H9 (cell line): ENCODE results near the gene TFF2. TPM values are rescaled to one million over a fixed set of nuclear protein-coding genes. Genes with fewer than 3 reads are reported as not detected.

Experiments
- DNase-seq: peaks from one replicate; pipeline ENCODE4 v3.0.0-alpha.2; 2017
- H2AFZ ChIP-seq: one replicate; pipeline ENCODE4 v1.6.1; 2013; ENCODE audit warnings: mild to moderate bottlenecking, low read length, control low read depth, moderate library complexity
- H2AK5ac ChIP-seq: 2 replicates; pipeline ENCODE4 v1.6.1; 2013; ENCODE audit warnings: low read length, control low read depth, mixed read lengths; ENCODE audit not compliant: insufficient read length
- H2BK120ac ChIP-seq: one replicate; pipeline ENCODE4 v1.6.1; 2013; ENCODE audit warnings: low read depth, mild to moderate bottlenecking, low read length, control low read depth, inconsistent platforms; ENCODE audit not compliant: poor library complexity, severe bottlenecking
- H2BK12ac ChIP-seq: 2 replicates; pipeline ENCODE4 v1.6.1; 2013; ENCODE audit warnings: low read length, control low read depth, mixed read lengths, low read depth; ENCODE audit not compliant: insufficient read length
- H2BK15ac ChIP-seq: 2 replicates; pipeline ENCODE4 v1.6.1; 2013; ENCODE audit warnings: low read depth, low read length, control low read depth
- H2BK20ac ChIP-seq: one replicate; pipeline ENCODE4 v1.6.1; 2013; ENCODE audit warnings: low read depth, mild to moderate bottlenecking, low read length, control low read depth, inconsistent platforms; ENCODE audit not compliant: poor library complexity, severe bottlenecking
- H2BK5ac ChIP-seq: 2 replicates; pipeline ENCODE4 v1.6.1; 2013; ENCODE audit warnings: low read length, control low read depth, mixed read lengths; ENCODE audit not compliant: insufficient read length
- H3K14ac ChIP-seq: 2 replicates; pipeline ENCODE4 v1.6.1; 2013; ENCODE audit warnings: low read length, control low read depth; ENCODE audit not compliant: insufficient read depth
- H3K18ac ChIP-seq: 2 replicates; pipeline ENCODE4 v1.6.1; 2013; ENCODE audit warnings: low read depth, mild to moderate bottlenecking, mixed read lengths, low read length, control low read depth; ENCODE audit not compliant: insufficient read length
- H3K23ac ChIP-seq: 2 replicates; pipeline ENCODE4 v1.6.1; 2013; ENCODE audit warnings: low read length, control low read depth, mixed read lengths, low read depth; ENCODE audit not compliant: insufficient read length
- H3K23me2 ChIP-seq: 2 replicates; pipeline ENCODE4 v1.6.1; 2013; ENCODE audit warnings: low read depth, mild to moderate bottlenecking, mixed read lengths, low read length, control low read depth; ENCODE audit not compliant: insufficient read length, poor library complexity, severe bottlenecking
- H3K27ac ChIP-seq: 2 replicates; pipeline ENCODE4 v1.5.1; 2013; ENCODE audit warnings: low read length, control low read depth, mixed read lengths, low read depth; ENCODE audit not compliant: insufficient read length
- H3K27me3 ChIP-seq: 2 replicates; pipeline ENCODE4 v1.6.1; 2013; ENCODE audit warnings: low read length, control low read depth, inconsistent platforms; ENCODE audit not compliant: insufficient read depth
- H3K4ac ChIP-seq: 2 replicates; pipeline ENCODE4 v1.6.1; 2013; ENCODE audit warnings: low read depth, mild to moderate bottlenecking, control low read depth, inconsistent platforms, low read length, moderate library complexity
- H3K4me1 ChIP-seq: 2 replicates; pipeline ENCODE4 v1.6.1; 2013; ENCODE audit warnings: low read length, control low read depth, inconsistent platforms; ENCODE audit not compliant: insufficient read depth
- H3K4me2 ChIP-seq: 2 replicates; pipeline ENCODE4 v1.6.1; 2013; ENCODE audit warnings: low read length, control low read depth, mixed read lengths; ENCODE audit not compliant: insufficient read length, insufficient read depth
- H3K56ac ChIP-seq: 2 replicates; pipeline ENCODE4 v1.6.1; 2013; ENCODE audit warnings: low read depth, mild to moderate bottlenecking, mixed read lengths, low read length, control low read depth; ENCODE audit not compliant: insufficient read length
- H3K79me1 ChIP-seq: 2 replicates; pipeline ENCODE4 v1.6.1; 2013; ENCODE audit warnings: low read depth, mild to moderate bottlenecking, moderate library complexity, low read length, control low read depth, inconsistent platforms; ENCODE audit not compliant: insufficient read depth, poor library complexity, severe bottlenecking
- H3K79me2 ChIP-seq: 2 replicates; pipeline ENCODE4 v1.6.1; 2013; ENCODE audit warnings: low read length, control low read depth, inconsistent platforms; ENCODE audit not compliant: insufficient read depth
- H3K9ac ChIP-seq: 2 replicates; pipeline ENCODE4 v1.6.1; 2013; ENCODE audit warnings: low read length, control low read depth, mixed read lengths; ENCODE audit not compliant: insufficient read length; ENCODE audit errors: extremely low read depth
- H3K9me3 ChIP-seq: one replicate; pipeline ENCODE4 v1.6.1; 2013; ENCODE audit warnings: low read depth, low read length, inconsistent platforms; ENCODE audit not compliant: control insufficient read depth
- H3T11ph ChIP-seq: one replicate; pipeline ENCODE4 v1.6.1; 2013; ENCODE audit warnings: mild to moderate bottlenecking, low read length, control low read depth, inconsistent platforms
- H4K20me1 ChIP-seq: one replicate; pipeline ENCODE4 v1.6.1; 2013; ENCODE audit not compliant: control insufficient read depth, insufficient read length, insufficient read depth
- H4K5ac ChIP-seq: 2 replicates; pipeline ENCODE4 v1.6.1; 2013; ENCODE audit warnings: low read depth, mild to moderate bottlenecking, mixed read lengths, low read length, control low read depth; ENCODE audit not compliant: insufficient read length
- H4K8ac ChIP-seq: replicated peaks from 2 replicates; pipeline ENCODE4 v1.6.1; 2013; ENCODE audit warnings: low read length, control low read depth, mixed read lengths, low read depth; ENCODE audit not compliant: insufficient read length
- H4K91ac ChIP-seq: 2 replicates; pipeline ENCODE4 v1.6.1; 2013; ENCODE audit warnings: low read depth, mild to moderate bottlenecking, moderate library complexity, mixed read lengths, low read length, control low read depth; ENCODE audit not compliant: insufficient read length
- H3K27ac Mint-ChIP-seq, 3 experiments: 2 replicates in 2 of 3; 3 replicates in 1 of 3; pipeline ENCODE4 v1.8.0; 2020 to 2021; ENCODE audit warnings: mixed read lengths in 3 of 3, mild to moderate bottlenecking in 1 of 3, moderate library complexity in 1 of 3
- H3K27me3 Mint-ChIP-seq: 2 replicates; pipeline ENCODE4 v1.8.0; 2021; ENCODE audit warnings: low read depth, mild to moderate bottlenecking, moderate library complexity, mixed read lengths
- H3K36me3 Mint-ChIP-seq, 3 experiments: 2 replicates in 2 of 3; 3 replicates in 1 of 3; pipeline ENCODE4 v1.8.0; 2020 to 2021; ENCODE audit warnings: low read depth in 3 of 3, mixed read lengths in 3 of 3; ENCODE audit not compliant: insufficient read depth in 1 of 3
- H3K4me1 Mint-ChIP-seq, 2 experiments: 2 replicates each; pipeline ENCODE4 v1.8.0; 2020; ENCODE audit warnings: mixed read lengths in 2 of 2
- H3K4me3 Mint-ChIP-seq, 2 experiments: 2 replicates in 1 of 2; 3 replicates in 1 of 2; pipeline ENCODE4 v1.8.0; 2020 to 2021; ENCODE audit warnings: mild to moderate bottlenecking in 2 of 2, mixed read lengths in 2 of 2, moderate library complexity in 1 of 2
- H3K9me3 Mint-ChIP-seq, 2 experiments: 2 replicates in 1 of 2; 3 replicates in 1 of 2; pipeline ENCODE4 v1.8.0; 2020; ENCODE audit warnings: mild to moderate bottlenecking in 2 of 2, mixed read lengths in 2 of 2, moderate library complexity in 1 of 2
- CTCF ChIP-seq: fragments of 200-600 bp; sonication (generic); conservative IDR thresholded peaks from 3 replicates; pipeline ENCODE4 v1.8.0; 2021; ENCODE audit warnings: antibody characterized with exemption, mild to moderate bottlenecking
- WGBS: extraction: QIAGEN DNeasy Blood & Tissue Kit; methylation state at CpG from one replicate; pipeline ENCODE4 v1.1.7; 2013; ENCODE audit warnings: missing lambda C conversion rate, low lambda C conversion rate, mixed read lengths; ENCODE audit not compliant: insufficient read length; ENCODE audit errors: extremely low coverage; 5-methylcytosine and 5-hydroxymethylcytosine counted together
- total RNA-seq: library from RNA; stranded (reverse); gene quantifications from 2 replicates; pipeline ENCODE4 v1.2.1, GENCODE V29; 2021

TFF2 gene
- total RNA-seq, 1 experiment from 2014 or later, result not detected

- Histone ChIP-seq H3K14ac (no peak overlapping the region), H2BK15ac (no peak overlapping the region), H2AFZ (no peak overlapping the region), H3K79me2 (no peaks in the 10 kb centered on the region), H3K9me3 (no peaks in the 10 kb centered on the region), H2BK20ac (no peak overlapping the region), H3K4me1 (no peaks in the 10 kb centered on the region), H3K9ac (no peak overlapping the region), H3K27me3 (no peaks in the 10 kb centered on the region), H3K18ac (no peak overlapping the region), H3K4me2 (no peak overlapping the region), H2AK5ac (no peak overlapping the region), H4K8ac (no peak overlapping the region), H2BK120ac (no peak overlapping the region), H4K91ac (no peak overlapping the region), H3K4ac (no peak overlapping the region), H3K23me2 (no peaks in the 10 kb centered on the region), H4K5ac (no peak overlapping the region), H3K56ac (no peak overlapping the region), H3T11ph (no peak overlapping the region), H3K79me1 (no peaks in the 10 kb centered on the region), H2BK5ac (no peak overlapping the region), H4K20me1 (no peaks in the 10 kb centered on the region), H2BK12ac (no peak overlapping the region), H3K23ac (no peak overlapping the region), H3K27ac (no peak overlapping the region)
- Mint-ChIP-seq H3K9me3 (no peaks in the 10 kb centered on the region), H3K4me3 (no peak overlapping the region), H3K36me3 (no peaks in the 10 kb centered on the region), H3K27me3 (peaks cover 6% of the 10 kb centered on the region), H3K4me1 (peaks cover 16 to 20% of the 10 kb centered on the region in 2 experiments), H3K27ac (no peak overlapping the region)
- no CpG with 5 or more reads among the region's 7 CpGs for WGBS
- DNase-seq, result no peak
- TF ChIP-seq CTCF, result no peak
These were observed 54.3 kb downstream of the TFF2 start for GRCh38 chr21:42296501-42296900.

Other genes starting within 250 kb of the TFF2 start
- 0.83 and 0.99 TPM in 2 replicates for gene ABCG1, start 131.9 kb downstream of the TFF2 start, total RNA-seq
- gene TFF3, start 35.6 kb downstream of the TFF2 start, total RNA-seq, result 1.5 TPM in 2 replicates
- not detected in 2 replicates for gene TFF1, start 15.5 kb upstream of the TFF2 start, total RNA-seq
- gene TMPRSS3, start 45.1 kb upstream of the TFF2 start, total RNA-seq, result 0.31 and 0.44 TPM in 2 replicates
- not detected in 2 replicates for gene UBASH3A, start 52.9 kb upstream of the TFF2 start, total RNA-seq
- gene RSPH1, start 145.2 kb upstream of the TFF2 start, total RNA-seq, result 0.31 TPM in 1 of 2 replicates, not detected in the other
- 34.8 and 37.7 TPM in 2 replicates for gene SLC37A1, start 162.9 kb upstream of the TFF2 start, total RNA-seq